GM19193 (cell line): ENCODE results near the gene ATP8B4.

Experiments used
- POLR2A ChIP-seq: IDR thresholded peaks from 4 replicates; pipeline ENCODE4 v1.6.1; 2011; ENCODE audit not compliant: insufficient read depth, insufficient read length; ENCODE audit errors: extremely low read depth

Gene ATP8B4

DNA sequence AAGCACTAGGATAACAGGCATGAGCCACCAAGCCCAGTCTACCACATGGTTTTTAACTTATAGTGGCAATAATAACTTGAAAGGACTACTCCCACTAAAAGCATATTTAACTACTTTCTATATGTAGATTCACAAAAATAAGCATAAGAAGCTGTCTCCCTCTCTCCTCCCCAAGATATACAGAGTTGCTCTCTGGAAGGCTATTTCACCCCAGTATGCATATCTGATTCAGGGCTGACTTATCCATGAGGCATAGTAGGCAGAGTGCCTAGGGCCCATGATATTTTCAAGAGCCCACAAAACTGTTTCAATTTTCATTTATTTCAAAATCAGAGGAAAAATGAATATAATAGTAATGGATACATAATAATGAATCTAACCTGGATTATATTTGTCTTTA is 20.5 kb downstream of the ATP8B4 start:
- no peak for TF ChIP-seq POLR2A

DNA sequence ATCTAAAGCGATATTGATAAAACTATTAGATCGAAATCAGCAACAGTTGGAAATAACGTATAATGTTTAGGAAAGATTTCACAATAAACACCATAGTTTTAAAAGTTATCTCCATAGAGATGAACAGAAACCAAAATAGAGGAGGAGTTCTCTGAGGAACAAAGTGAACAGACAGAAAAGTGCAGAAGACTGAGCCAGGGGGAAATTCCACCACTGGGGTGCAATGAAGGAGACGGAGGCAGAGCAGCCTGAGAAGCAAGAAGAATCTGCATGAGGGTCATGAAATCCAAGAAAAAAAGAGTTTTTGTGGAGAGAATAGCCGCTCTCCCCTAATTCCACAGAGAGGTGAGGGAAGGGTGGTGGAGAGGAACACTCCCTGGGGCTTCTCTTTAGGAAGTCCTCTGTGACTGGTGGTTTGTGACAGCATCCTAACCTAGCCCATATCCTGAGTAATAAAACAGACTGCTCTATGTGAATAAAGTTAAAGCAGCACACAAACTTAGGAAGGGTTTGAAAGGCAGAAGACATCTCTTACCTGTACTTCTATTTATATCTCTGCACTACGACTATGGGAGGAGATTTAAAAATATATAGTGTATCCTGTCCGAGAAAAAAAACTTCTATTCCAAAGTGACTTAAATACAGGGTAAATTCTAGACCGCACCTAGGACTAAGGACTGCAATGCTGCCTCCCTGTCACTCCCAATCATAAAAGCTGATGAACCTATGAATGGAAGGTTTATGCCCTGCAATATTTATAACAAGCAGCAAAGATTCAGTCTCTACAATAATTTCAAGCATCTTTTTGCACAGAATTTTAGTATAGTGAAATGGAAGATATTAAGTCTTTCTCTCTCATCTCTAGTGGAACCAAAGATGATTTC is 22.9 kb downstream of the ATP8B4 start:
- TF ChIP-seq POLR2A: no peak

DNA sequence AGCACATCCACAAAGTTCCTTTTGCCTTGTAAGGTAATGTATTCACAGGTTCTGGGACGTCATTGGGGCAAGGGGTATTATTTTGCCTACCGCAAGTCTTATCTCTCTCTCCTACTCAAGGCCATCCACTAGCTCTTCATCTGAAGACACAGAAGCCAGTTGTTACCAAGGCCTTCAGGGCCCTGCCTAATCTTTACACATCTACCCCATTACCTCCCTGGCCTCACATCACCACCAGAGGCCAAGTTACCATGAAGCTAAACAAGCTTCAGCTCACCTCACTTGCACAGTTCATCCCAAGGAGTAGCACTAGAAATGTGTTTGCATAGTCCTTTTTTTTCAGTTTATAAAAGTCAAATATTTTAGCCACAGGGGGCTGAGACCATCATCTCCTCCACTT is 34.1 kb downstream of the ATP8B4 start:
- no peak for TF ChIP-seq POLR2A

DNA sequence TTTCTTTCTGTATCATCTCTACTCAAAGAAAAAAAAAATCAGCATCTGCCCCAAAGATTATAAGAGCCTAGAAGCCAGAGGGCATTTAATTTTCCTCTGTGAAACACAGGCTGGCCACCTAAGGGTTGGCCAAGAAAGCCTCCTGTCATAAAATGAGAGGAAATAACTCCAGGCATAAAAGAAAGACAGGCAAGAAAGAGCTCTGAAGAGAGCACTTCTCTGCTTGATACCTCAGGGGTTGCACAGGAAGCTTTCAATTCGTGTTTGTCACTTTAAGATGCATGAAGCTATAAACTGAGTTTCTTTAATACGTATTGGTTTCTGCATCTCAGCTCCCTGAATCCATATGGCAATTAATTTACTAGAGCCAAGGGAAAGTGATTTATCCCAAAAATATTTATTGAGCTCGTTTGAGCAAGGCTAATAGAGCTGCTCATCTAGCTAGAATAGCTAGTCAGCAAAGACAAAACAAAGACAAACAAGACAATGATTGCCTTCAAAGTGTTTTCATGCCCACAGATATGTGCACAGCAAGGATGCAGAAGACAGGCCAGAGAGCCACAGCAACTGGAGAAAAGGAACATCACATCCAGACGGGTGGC is 35.5 kb downstream of the ATP8B4 start:
- no peak for TF ChIP-seq POLR2A

DNA sequence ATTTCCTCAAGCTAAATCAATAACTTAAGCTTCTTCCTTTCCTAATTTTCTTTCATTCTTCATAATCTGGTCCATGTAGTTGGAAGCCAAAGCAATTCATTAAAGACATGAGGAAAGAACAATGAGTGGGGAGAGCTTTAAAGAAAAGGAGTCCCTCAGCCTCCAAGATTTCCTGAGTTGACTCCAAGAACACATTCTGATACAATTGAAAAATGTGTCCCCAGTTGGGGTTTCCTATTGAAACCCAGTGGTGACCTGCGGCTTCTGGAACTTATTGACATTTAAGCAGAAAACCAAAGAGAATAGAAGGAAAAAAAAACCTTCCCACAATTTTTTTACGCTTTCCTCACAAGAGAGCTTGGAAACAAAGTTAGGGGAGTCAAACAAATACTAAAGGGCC is 37.0 kb downstream of the ATP8B4 start:
- no peak for TF ChIP-seq POLR2A

DNA sequence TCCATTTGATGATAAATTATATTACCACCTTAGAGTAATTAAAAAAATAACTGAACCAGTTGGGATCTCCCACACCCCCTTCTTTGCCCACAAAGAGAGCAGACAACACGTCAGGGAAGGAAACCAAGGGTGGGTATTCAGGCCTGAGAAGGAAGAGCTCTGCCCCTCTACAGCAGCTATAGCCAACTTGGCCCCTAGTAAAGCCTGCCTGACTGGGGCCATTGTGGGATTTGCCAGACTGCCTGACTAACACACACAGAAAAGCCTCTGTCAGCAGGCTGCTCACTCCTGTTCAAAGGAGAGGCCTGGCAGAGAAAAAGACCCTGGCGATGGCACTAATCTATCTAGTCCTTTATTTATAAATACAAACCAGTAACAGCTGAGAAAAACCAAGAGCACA is 41.4 kb downstream of the ATP8B4 start:
- no peak for TF ChIP-seq POLR2A

DNA sequence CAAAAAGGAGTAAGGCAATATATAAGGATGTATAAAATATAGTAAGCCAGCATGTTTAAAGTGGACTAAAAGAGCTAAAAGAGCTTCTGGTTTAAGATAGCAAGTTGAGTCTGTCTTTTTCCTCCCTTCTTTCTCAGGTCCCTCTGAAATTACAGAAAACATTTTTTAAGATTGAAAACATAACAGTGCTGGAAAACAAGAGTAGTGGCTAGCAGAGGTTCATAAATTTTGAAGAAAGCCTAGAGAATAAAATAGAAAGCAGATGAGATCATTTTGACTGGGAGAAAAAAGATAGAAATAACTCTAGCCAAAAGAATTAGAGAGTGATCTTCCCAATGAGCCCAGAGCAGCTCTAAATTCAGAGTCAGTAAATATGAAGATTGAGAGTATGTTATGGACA is 41.9 kb downstream of the ATP8B4 start:
- TF ChIP-seq POLR2A: no peak

DNA sequence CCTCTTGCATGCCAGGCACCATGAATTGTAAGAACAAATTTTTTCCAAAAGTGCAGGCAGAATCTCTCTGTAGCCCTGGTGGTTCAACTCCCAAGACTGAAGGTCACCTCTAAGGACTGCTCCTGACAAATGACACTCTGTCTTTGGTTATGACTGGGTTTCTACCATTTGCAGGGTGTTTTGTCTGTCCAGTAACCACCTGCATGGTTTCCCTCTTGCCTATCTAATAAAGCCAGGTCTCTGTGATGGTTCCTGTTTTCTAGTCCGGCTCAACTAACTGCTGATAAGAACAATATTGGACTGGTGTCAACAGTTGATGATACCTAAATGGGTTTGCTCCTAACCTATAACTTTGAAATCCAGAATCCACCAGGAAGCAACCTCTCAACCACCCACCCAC is 43.7 kb downstream of the ATP8B4 start:
- TF ChIP-seq POLR2A: no peak

DNA sequence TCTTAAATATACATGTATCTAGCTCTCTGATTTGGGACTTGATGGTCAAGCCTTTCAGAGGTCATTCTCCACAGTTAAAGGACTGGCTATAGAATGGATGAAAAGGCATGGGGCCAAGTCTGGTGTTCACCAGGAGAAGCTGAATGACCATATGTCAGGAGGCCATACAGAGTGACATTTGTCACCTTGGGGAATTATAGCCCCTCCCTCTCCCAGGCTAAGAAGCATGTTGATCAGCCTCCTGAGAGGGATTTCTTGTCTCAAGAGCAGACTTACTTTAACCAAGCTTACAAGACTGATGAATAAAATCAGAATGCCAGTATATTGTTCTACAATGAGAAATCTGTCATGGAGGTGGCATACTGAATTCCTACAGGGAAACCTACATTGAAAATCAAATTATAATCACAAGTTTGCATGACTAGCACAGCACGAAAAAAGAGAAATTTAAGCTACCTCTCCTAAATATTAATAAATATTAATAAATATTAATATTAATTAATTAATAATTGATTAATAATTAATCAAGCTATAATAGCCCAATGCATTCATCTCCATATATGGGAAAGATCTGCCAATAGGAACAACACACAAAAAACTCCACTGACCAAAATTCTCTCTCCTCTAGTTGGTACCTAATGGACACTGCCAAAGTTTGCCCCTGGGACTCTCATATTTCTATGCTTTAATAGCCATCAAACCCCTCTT is 47.3 kb downstream of the ATP8B4 start:
- no peak for TF ChIP-seq POLR2A

DNA sequence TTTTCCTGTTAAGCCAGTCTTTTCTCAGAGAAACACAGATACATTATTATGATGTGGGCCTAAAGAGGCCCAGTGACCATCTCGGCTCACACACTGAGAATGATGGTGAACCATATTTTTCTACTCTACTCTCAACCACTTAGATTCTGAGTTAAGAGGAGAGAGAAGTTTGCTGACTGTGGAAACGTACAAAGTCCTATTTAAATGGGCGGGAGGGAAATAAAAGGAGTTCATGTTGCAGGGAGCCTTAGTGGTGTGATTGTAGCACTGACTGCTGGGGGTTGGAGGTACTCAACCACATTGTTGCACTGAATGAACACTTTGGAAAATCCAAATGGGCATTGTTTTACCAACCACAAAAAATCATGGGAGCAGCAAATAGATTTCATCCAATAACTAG is 51.0 kb downstream of the ATP8B4 start:
- no peak for TF ChIP-seq POLR2A

DNA sequence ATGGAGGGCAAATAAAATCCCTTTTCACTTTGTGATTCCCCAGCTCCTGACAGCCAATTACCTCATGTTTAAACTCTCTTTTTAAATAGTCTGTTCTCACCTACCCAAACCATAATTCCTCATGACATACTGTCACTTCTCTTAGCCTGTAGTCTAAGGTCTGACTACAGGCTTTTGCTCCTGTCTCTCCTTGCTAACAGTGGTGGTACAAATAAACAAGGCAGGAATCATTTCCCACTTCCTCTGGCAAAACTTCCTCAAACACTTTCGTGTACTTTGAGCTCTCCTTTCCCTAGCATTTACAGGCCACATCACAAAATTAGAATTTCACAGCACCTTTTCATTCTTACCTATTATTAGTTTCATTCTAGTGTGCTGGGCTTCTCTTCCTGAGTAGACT is 51.8 kb downstream of the ATP8B4 start:
- no peak for TF ChIP-seq POLR2A

DNA sequence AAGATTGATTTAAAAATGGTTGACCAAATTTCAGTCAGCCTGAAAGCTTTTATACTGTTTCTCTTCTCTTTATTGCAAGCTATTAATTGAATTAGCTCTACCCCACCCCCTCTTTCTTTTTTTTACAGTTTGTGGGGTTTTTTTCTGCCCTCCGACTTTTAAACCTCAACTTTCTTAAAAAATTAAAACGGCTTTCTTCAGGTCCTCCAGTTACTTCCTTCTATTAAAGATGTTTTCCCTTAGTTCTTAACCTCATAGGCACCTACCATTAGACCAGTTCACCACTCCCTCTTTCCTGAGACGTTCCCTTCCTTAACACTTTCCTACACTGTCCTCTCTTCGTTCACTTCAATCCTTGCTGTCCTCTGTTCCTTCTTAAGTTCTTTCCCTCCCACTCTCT is 52.4 kb downstream of the ATP8B4 start:
- TF ChIP-seq POLR2A: no peak

DNA sequence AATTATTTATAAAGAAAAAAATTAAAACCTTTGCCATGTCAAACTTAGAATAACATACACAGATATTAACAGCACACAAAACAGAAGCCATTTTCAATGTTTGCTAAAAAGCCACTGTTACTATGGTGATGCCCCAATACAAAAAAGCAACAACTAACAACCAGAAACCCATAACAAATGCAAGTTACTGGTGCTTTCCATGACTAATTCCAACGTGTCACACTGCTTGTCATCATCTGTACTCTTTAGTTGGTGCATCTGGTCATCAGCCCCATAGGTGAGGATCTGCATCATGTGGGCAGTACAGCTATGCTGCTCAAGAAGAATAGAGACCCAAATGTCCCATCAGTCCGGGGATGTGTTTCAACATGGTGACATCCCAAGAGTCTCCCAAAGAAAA is 52.8 kb downstream of the ATP8B4 start:
- TF ChIP-seq POLR2A: no peak

DNA sequence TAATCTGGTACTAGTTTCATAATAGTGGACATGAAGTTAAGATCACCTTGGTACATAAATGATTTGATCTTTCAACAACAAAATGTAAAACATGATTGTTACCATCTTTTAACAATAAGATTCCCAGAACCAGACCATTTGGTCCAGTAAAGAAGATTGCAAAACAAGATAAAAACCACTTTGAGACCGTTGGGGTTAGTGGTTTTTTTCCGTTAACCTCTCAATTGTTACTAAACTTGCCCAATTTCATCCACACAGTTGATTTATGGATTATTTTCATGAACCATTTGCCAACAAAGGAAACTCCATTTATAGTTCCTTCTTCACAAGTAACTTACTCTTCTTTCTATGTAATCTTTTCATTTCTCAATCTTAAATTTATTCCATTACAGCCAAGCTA is 53.8 kb downstream of the ATP8B4 start:
- TF ChIP-seq POLR2A: no peak

DNA sequence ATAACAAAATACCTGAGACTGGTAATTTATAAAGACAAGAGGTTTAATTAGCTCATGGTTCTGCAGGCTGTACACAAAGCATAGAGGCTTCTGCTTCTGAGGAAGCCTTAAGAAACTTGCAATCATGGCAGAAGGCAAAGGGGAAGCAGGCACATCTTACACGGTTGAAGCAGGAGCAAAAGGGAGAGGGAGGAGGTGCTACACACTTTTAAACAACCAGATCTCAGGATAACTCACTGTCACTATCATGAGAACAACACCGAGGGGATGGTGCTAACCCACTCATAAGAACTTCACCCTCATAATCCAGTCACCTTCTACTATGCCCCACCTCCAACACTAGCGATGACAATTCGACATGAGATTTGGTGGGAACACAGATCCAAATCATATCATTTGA is 54.4 kb downstream of the ATP8B4 start:
- no peak for TF ChIP-seq POLR2A

DNA sequence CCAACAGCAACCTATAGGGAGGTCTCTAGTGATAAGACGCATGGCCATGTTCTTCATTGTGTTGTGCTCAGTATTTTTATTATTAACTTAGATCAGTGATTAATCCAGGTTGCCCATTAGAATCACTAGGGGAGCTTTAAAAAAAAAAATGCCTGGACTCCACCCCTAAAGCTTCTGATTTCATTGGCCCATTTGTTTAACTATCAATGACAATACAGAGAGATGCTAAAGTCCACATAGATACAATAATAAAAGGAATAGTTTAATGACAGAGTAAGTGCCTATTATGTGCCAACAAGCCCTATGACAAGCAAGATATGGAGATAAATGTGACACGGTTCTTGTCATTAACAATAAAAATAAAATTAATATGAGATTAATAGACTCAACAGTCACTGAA is 55.8 kb downstream of the ATP8B4 start:
- TF ChIP-seq POLR2A: no peak

DNA sequence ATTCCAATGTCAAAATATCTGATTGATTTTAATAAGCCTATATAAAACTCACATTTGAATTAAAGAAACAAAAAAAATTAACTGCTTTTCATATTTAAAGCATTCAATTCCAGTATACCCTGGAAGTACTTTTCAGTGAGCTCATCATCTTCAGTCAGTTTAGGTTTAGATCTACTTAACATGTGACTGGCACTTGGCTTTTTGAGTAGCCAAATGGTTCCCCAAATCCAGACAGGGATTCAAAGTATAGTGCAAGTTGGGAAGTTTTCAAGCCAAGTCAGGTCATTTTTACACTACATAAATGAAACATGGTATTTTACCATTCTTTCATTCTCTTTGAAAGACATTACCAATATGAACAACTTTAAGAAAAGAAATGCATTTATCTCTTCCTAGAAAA is 57.5 kb downstream of the ATP8B4 start:
- no peak for TF ChIP-seq POLR2A

DNA sequence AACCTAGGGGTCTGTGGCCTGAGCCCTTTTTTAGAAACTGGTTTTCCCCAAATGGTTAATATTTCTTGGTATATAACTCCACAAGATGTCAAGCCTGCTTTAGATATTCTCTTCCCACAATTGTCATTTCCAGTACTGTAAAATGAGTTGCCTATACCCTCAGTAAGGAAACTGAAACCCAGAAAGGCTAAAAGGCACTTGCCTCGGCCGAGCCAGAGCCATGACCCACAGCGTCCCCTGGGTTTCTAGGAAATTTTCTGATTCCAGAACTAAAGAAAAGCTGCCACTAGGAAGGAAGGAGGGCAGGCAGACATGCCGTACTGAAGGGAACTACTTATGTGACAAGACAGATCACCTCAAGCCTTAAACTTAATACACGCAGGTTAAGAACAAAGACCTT is 59.1 kb downstream of the ATP8B4 start:
- no peak for TF ChIP-seq POLR2A
